HG03378 (cell line): ENCODE data around the gene HOXB4.

Experiments
- ATAC-seq: cut with Tn5 transposase; IDR thresholded peaks from one replicate; pipeline ENCODE4 v1.9.1; 2021; ENCODE audit warnings: mild to moderate bottlenecking, moderate library complexity; ENCODE audit not compliant: unreplicated experiment

The HOXB4 gene

GRCh38 chr17:48549914-48550501 lies 28.1 kb downstream of the HOXB4 start:
- ATAC-seq, result no peak

GRCh38 chr17:48549281-48549630 lies 28.9 kb downstream of the HOXB4 start:
- ATAC-seq, result no peak

GRCh38 chr17:48548523-48549280 lies 29.4 kb downstream of the HOXB4 start:
- no peak for ATAC-seq

GRCh38 chr17:48547808-48548522 lies 30.2 kb downstream of the HOXB4 start:
- no peak for ATAC-seq

- ATAC-seq, result no peak
Observed at GRCh38 chr17:48546924-48547807, 31.0 kb downstream of the HOXB4 start.

GRCh38 chr17:48546137-48546923 lies 31.8 kb downstream of the HOXB4 start:
- ATAC-seq, result no peak

- no peak for ATAC-seq
Observed at GRCh38 chr17:48545539-48545938, 32.6 kb downstream of the HOXB4 start.

- ATAC-seq, result no peak
Observed at GRCh38 chr17:48545022-48545375, 33.2 kb downstream of the HOXB4 start, which contains the start of gene HOXB2. TSS of gene HOXB2 (minus strand) at chr17:48545109. CDS start at chr17:48544911, 198 bp downstream.

- no peak for ATAC-seq
Observed at GRCh38 chr17:48544349-48545021, 33.7 kb downstream of the HOXB4 start.

GRCh38 chr17:48543854-48544348 lies 34.2 kb downstream of the HOXB4 start:
- no peak for ATAC-seq

- no peak for ATAC-seq
Observed at GRCh38 chr17:48543107-48543853, 34.9 kb downstream of the HOXB4 start.

- ATAC-seq, result no peak
Observed at GRCh38 chr17:48542698-48543106, 35.4 kb downstream of the HOXB4 start.

- no peak for ATAC-seq
Observed at GRCh38 chr17:48542114-48542656, 36.0 kb downstream of the HOXB4 start.

- ATAC-seq, result no peak
Observed at GRCh38 chr17:48541577-48542113, 36.5 kb downstream of the HOXB4 start.

GRCh38 chr17:48541036-48541576 lies 37.0 kb downstream of the HOXB4 start:
- no peak for ATAC-seq

GRCh38 chr17:48540213-48540612 lies 37.9 kb downstream of the HOXB4 start:
- ATAC-seq, result no peak

- ATAC-seq, result no peak
Observed at GRCh38 chr17:48539177-48539576, 39.0 kb downstream of the HOXB4 start.

- ATAC-seq, result no peak
Observed at GRCh38 chr17:48537316-48537715, 40.8 kb downstream of the HOXB4 start.
